Fibroblast of skin of right biceps (primary cell): ENCODE results near the gene FZD7.
A peak's percentile ranks its signal among the peaks of the same experiment; 100 is the strongest.

Source experiments
- DNase-seq: peaks from one replicate; pipeline ENCODE4 v3.0.0-alpha.2; 2013

Gene FZD7

DNA sequence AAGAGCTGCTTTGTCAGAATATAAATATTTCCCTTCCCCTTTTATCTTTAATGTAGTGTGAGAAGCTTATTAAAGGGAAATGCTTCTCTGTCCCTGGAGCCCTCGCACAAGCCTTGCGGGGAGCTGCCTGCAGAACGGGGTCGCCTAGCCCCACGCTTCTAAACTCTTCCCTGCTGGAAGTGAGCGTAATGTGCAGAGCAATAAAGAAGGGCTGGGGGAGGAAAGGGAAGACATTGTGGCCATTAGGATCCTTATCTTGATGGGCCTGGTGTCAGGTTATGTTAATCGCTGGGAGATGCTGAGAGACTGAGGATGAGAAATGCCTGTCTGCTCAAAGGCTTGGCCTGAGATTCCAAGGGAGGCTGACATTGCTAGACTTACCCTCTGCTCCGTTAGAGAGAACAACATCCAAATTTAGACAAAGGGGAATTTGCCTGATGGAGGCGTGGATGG, 18.9 kb upstream of the FZD7 start:
- DNase-seq, result no peak

DNA sequence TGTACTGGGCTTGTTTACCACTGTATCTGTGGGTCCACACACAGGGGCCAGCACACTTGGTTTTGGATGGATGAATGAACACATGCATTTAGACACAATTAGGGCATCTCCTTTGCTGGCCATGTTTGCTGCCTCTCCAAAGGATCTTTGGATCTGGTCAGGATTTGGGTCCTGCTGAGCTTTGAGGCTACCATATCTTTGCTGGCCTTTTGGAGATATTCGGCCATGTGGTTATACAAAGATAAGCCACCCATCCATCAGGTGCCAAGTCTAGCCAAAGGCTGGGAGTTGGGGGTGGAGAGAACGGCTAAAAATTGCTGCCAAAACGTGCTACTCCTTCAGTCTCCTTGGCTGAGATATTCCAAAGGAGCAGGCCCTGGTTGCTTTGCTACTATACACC, 18.2 kb upstream of the FZD7 start:
- DNase-seq, result no peak

DNA sequence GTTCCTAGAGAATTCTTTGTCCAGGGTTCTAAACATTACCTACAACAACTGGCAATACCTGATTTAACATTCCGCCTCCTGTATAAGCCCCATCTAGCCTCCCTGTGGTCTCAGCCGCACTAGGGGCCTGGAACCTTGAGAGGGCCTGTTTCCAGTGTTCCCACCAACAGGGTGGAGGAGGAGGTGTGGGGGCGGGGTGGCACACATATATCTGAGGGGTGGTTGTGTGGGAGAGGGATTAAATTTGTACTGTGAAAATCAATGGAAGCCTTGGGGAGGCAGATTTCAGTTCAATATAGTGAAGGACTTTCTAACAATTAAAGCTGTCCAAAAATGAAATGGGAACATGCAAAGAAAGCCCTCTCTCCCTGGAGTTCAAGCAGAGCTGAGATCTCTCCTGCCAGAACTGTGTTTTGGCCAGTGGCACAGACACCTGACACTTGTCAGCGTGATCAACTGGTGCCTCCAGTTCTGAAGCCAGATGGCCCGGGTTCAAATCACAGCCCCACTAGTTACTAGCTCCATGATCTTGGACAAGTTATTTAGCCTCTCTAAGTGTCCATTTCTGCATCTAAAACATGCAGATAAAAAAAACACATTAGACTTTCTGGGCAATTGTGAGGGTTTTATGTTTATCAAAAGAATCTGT, 17.0 kb upstream of the FZD7 start:
- no peak for DNase-seq

DNA sequence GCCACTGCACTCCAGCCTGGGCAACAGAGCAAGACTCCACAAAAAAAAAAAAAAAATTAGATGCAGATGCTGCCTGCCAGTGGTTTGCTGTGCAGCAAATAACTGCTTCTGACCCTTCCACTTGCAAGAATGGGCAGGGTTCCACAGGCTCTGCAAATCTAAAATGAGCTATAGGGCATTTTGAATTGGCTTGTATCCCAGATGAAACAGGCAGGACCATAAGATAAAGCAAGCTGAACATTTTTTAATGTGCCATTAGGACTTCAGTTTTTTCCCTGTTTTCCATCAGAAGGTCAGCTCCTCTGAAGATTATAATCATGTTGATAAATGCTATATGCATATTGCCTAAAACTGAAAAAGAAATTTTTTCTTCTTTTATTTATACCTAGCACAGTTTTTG, 15.7 kb upstream of the FZD7 start:
- no peak for DNase-seq

DNA sequence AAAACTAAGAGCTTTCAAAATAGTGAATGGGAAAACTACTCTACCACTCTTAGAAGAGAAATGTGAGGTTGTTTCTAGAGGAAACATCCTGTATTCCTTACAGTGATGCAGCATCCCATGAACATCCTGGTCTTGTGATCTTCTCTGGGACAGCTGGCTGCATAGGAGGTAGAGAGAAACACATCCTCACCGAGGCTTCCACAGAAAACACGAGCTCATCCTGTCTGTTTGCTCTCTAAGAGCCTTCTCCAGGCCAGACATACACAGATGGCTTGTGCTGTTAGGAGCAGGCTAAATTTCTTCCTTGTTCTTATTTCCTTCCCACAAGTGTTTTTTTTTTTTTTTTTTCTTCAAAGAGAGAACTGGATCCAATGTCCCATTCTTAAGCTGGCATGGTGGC, 14.7 kb upstream of the FZD7 start:
- DNase-seq, result no peak

DNA sequence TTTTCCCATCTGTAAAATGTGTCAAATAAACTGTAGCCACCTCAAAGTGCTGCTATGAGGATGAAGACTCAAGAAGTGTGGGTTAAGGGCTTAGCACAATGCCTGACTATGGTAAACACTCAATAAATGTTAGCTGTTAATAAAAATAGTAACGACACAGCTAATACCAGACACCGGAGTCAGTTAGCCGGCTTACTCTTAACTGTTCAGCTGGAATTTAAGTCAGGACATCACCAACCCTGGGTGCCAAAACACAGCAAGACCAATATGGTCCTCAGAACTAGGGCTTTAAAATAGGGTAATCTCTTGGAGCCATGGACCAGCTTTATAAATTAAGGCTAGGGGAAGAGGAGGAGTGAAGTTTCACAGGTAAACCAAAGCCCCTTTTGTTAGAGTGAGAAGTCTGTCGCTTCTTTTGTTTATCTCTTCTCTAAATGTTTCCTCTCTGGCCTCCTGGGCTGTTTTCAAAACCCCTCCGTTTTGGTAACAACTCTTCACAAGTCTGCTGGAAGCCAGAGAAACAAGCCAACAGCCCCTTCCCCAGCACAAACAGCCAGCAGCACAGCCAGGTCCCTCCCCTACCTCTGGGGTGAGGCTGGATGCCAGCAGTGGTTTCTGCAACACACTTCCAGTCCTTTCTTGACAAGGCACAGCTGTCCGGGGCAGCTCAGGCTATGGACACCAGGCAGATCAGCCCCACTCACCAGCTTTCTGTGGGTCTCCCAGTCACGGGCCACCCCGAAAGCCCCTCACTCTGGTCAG, 13.8 kb upstream of the FZD7 start:
- no peak for DNase-seq

DNA sequence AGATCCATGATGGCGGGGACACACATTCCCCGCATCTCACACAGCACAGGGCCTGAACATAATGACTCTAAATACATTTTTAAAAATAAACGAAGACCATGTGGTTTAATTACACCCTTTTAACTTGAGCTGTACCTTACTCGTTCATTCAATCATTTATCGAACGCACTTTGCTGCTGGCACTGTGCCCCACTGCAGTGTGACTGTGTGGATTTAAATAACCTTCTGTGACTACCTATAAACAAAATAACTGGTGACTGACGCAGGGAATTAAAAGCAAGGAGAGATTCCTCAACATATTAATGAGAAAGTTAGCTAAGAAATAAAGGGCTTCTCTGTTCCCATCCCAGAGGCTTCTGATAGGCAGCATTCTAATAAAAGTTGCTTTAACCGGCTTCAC, 10.9 kb upstream of the FZD7 start:
- no peak for DNase-seq

DNA sequence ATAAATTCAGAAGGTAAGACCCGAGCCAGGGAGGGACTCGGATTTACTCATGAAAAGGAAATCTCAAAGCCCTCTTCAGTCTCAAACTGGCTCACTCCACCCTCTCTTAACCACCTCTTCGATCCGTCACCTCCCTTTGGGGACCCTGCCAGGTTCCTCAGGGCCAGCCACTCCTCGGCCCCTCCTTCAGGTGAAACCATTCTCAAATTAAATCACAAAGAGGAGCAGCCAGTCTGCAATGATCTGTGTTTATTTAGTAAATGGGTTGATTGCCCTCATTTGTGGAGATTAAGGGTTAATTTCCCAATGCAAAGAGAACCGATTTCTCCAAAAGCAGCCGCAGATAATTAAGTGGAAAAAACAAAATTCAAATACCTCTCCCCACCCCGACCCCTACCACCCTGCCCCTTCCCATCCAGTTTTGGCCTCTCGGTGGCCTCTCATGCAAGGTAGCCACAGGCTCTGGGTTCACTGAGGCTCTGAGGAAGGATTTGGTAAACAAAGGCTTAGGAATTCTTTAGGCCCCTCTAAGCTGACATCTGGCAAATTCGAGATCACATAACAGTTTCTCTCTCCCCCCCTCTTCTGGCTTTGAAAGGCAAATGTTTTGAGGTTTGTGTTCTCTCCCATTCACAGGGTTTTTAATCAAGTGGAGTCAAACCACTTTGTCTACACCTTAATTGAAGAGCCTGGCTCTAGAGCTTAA, 10.3 kb upstream of the FZD7 start:
- no peak for DNase-seq

DNA sequence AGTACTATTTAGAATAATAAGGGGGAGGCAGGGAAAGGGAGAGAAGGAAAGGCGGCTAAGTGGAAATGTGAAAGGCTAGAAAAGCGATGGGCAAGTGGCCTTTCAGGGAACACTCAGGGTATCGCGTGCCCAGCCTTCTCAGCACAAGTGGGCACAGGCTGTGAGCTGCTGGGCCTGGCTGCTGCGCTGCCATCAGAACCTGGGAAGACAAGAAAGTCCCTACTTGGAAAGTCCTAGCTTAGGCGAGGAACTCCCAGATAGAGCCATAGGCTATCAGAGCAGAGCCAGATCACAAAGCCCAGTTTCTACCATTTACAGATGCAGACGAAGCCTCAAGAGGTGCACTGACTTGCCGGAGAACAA, 9.8 kb upstream of the FZD7 start:
- no peak for DNase-seq

DNA sequence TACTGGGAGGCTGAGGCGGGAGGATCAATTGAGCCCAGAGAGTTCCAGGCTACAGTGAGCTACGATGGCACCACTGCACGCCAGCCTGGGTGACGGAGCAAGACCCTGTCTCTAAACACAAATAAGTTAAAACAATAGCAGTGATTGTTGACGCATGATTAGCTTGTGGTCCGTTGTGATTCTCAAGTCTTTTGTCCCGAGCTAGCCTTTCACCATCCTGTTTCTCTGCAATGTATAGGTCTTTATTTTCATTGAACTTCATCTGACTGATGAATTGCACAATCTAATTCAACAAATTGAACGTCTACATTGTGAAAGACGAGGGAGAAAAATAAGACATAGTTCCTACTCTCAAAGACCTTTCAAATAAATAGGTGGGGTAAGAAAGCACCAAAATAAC, 8.8 kb upstream of the FZD7 start:
- no peak for DNase-seq

DNA sequence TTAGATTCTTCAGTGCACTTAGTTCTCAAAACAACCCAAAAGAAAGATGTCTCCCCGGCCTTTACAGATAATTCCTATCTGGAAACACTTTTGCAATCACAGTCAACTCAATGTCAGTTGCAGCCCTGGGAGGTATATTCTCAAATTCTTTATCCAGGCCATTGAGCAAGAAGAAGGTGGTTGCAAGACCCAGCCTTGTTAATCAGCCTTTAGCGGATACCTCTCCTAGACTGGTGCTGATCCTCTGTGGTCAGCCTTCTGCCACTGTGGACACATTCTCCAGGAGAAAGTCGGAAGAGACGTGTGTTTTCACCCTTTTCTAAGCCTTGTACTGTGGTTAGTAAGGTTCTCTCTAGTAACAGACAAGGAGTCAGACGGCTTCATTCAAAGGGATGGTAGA, 7.8 kb upstream of the FZD7 start:
- no peak for DNase-seq

DNA sequence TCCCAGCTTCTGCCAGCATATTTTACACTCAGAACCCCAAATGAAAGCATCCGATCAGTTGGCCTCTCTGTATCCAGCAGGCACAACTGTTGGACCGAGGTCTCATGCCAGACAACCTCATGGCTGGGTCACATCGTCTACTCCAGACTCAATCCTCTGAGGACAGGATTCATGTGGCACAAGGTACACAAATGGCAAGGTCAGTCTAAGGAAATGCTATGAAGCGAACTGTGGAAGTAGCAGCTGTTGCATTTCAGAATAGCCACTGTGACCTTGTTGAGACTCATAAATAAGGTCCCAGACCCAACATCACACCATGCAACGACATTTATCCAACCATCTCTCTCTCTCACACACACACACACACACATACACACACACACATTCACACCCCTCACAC, 7.1 kb upstream of the FZD7 start:
- DNase-seq, result no peak

DNA sequence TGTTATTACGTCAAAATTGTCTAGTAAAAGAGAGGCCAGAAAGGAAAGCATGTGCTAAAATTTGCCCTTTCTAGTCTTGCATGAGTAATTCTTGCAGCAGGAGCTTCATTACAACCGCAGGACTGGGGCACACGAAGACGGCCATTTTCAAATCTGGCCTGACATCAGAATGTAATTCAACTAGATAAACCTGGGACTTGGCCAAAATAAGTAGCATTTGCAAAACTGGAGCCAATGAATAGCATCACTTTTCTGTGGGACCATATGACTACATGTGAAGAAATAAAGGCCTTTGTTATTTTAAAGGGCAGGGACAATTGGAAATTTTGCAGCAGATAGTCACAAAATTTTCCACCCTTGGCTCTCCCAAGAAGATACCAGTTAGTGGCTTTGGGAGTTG, 3.0 kb upstream of the FZD7 start:
- peak; percentile 72 for DNase-seq

DNA sequence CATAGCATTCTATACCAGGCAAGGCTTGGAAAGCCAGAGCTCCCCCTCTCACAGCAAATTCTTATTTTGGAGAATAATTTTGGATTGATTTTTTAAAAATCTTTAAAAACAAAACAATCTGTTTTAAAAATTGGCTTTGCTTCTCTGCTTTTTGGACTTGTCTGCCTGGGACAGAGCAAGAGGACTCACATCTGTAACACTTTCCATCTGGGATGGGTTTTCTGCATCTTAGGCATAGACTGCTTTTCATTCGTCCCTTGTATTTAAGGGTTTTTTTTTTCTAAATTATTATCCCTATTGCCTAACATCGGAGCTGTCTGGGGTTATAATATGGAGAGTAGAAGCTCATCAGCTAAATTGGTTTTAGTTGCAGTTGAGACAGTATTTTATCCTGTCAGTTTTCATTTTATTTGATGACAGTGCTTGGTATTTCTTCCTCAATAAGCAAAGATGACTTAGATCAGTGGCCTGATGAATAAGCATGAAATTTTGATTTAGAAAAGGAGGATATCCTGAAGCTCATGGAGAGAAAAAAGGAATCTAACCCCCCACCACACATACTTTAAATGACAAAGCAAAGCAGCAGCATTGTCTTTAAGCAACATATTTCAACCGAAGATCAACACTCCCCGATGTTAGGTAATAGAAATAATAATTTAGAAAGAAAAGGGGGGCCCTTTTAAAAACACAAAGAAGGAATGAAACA, 2.3 kb upstream of the FZD7 start:
- DNase-seq, result peak; percentile 59

DNA sequence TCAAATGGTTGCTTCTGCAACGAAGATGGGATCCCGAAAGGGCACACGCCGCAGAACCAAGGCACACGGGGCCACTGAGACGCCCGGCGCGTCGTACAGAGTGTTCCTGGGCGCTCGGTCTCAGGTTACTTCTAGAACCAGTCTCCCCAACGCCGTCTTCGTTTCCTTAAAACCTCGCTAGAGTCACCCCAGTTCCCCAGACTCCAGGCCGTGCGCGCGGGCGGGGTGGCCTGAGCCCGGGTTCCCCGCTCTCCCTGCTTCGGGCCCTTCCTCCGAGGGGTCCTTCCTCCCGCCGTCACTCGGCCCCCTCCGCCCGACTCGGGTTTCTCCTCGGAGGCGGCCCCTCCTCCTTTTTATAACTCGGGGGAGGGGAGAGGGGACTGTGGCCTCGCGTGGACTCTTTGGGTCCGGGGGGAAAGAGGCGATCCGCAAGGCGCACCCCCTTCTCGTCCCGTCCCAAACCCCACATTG, 774 bp upstream of the FZD7 start:
- peak; percentile 65 for DNase-seq

DNA sequence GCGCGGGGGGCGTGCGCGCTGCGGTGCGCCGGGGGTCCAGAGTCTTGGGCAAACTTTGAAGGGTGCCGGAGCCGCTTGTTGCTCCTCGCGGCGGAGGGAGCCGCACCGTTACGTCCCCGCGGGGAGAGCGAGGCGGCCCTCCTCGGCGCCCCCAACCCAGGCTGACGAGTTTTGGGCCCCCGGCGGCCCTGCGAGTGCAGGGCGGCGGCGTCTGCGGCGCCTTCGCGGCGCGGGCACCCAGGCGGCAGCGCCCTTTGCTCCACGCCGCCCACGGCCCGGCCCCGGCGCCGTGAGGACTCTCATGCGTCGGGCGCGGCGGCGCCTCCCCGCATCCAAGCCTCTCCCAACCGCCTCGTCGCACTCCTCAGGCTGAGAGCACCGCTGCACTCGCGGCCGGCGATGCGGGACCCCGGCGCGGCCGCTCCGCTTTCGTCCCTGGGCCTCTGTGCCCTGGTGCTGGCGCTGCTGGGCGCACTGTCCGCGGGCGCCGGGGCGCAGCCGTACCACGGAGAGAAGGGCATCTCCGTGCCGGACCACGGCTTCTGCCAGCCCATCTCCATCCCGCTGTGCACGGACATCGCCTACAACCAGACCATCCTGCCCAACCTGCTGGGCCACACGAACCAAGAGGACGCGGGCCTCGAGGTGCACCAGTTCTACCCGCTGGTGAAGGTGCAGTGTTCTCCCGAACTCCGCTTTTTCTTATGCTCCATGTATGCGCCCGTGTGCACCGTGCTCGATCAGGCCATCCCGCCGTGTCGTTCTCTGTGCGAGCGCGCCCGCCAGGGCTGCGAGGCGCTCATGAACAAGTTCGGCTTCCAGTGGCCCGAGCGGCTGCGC, 814 bp downstream of the FZD7 start:
- DNase-seq, result no peak

DNA sequence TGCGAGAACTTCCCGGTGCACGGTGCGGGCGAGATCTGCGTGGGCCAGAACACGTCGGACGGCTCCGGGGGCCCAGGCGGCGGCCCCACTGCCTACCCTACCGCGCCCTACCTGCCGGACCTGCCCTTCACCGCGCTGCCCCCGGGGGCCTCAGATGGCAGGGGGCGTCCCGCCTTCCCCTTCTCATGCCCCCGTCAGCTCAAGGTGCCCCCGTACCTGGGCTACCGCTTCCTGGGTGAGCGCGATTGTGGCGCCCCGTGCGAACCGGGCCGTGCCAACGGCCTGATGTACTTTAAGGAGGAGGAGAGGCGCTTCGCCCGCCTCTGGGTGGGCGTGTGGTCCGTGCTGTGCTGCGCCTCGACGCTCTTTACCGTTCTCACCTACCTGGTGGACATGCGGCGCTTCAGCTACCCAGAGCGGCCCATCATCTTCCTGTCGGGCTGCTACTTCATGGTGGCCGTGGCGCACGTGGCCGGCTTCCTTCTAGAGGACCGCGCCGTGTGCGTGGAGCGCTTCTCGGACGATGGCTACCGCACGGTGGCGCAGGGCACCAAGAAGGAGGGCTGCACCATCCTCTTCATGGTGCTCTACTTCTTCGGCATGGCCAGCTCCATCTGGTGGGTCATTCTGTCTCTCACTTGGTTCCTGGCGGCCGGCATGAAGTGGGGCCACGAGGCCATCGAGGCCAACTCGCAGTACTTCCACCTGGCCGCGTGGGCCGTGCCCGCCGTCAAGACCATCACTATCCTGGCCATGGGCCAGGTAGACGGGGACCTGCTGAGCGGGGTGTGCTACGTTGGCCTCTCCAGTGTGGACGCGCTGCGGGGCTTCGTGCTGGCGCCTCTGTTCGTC, 1.7 kb downstream of the FZD7 start:
- DNase-seq, result peak; percentile 85

DNA sequence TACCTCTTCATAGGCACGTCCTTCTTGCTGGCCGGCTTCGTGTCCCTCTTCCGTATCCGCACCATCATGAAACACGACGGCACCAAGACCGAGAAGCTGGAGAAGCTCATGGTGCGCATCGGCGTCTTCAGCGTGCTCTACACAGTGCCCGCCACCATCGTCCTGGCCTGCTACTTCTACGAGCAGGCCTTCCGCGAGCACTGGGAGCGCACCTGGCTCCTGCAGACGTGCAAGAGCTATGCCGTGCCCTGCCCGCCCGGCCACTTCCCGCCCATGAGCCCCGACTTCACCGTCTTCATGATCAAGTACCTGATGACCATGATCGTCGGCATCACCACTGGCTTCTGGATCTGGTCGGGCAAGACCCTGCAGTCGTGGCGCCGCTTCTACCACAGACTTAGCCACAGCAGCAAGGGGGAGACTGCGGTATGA, 2.3 kb downstream of the FZD7 start:
- DNase-seq, result no peak

DNA sequence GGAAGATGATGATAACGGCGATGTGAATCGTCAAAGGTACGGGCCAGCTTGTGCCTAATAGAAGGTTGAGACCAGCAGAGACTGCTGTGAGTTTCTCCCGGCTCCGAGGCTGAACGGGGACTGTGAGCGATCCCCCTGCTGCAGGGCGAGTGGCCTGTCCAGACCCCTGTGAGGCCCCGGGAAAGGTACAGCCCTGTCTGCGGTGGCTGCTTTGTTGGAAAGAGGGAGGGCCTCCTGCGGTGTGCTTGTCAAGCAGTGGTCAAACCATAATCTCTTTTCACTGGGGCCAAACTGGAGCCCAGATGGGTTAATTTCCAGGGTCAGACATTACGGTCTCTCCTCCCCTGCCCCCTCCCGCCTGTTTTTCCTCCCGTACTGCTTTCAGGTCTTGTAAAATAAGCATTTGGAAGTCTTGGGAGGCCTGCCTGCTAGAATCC, 3.0 kb downstream of the FZD7 start:
- no peak for DNase-seq

DNA sequence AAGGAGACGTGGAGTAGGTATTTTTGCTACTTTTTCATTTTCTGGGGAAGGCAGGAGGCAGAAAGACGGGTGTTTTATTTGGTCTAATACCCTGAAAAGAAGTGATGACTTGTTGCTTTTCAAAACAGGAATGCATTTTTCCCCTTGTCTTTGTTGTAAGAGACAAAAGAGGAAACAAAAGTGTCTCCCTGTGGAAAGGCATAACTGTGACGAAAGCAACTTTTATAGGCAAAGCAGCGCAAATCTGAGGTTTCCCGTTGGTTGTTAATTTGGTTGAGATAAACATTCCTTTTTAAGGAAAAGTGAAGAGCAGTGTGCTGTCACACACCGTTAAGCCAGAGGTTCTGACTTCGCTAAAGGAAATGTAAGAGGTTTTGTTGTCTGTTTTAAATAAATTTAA, 3.4 kb downstream of the FZD7 start:
- DNase-seq, result peak; percentile 65
